ENCODE data around the gene SNX25. TPM values are rescaled to one million over a fixed set of nuclear protein-coding genes. Genes with fewer than 3 reads are reported as not detected.

Gene SNX25
- total and polyA plus RNA-seq, 2 of the 13 experiments (the other 11 are each of a cell fraction or from before 2014, with no cell fraction given) = 23.4 to 23.5 TPM

DNA sequence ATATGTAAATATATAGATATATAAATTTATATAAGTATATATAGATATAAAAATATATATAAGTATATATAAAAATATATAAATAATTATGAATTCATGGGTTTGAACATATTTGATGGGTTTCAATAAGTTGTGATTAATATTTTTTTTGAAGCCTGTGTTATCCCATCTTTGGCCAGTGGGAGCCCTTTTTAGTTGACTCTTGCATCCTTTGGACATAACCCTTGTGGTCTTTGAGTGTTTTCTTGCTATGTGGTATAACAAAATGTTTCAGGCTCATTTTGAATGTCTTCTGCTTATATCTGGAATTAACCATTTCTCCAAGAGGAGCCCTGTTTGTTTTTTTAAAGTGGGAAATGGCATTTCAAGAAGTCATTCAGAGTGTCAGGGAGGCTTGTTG lies 15.2 kb downstream of the SNX25 start:
- in situ Hi-C loops (cut with HindIII; ENCODE audit: extremely low pct_ligation_motif_present, low pct_unique_long_range_greater_than_20kb) = no loop called here
- H3K4me1 ChIP-seq (ENCODE audit: insufficient read depth, low read length) = peaks cover 23% of the 10 kb centered on the region
- H2AFZ ChIP-seq (ENCODE audit: low read length) = no peak overlapping the region
- CTCF ChIA-PET (ENCODE audit: low intra/inter-chr PET ratio, low total read pairs) = no interaction called here
- H3K36me3 ChIP-seq (replicated peaks in 1 of 2; ENCODE audit: control insufficient read depth in 1 of 2, insufficient read depth in 2 of 2, low read length in 2 of 2) = peaks cover 2 to 4% of the 10 kb centered on the region in 2 experiments; a peak in 1 of 5 replicates
- no peak overlapping the region for H3K9ac ChIP-seq (ENCODE audit: insufficient read depth, low read depth, low read length)
- no peak for TF ChIP-seq HMGA1 (CRISPR knock-in tag; conservative IDR thresholded peaks at IDR 0.05)
- no peak for TF ChIP-seq XRCC5 (optimal IDR thresholded peaks at IDR 0.05; ENCODE audit: low read length)
- TF ChIP-seq ZNF772 (CRISPR knock-in tag; IDR thresholded peaks at IDR 0.05) = no peak
- TF ChIP-seq ZNF639 (CRISPR knock-in tag; conservative IDR thresholded peaks at IDR 0.05) = no peak
- TF ChIP-seq ZNF777 (CRISPR knock-in tag; IDR thresholded peaks at IDR 0.05) = no peak
- no peak for TF ChIP-seq MEIS1 (CRISPR knock-in tag; IDR thresholded peaks at IDR 0.05; ENCODE audit: borderline replicate concordance)
- TF ChIP-seq, protein P1, sequence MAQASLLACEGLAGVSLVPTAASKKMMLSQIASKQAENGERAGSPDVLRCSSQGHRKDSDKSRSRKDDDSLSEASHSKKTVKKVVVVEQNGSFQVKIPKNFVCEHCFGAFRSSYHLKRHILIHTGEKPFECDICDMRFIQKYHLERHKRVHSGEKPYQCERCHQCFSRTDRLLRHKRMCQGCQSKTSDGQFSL (CRISPR knock-in tag; IDR thresholded peaks at IDR 0.05) = no peak
- TF ChIP-seq ZNF768 (CRISPR knock-in tag; IDR thresholded peaks at IDR 0.05) = no peak
- TF ChIP-seq, protein P2, sequence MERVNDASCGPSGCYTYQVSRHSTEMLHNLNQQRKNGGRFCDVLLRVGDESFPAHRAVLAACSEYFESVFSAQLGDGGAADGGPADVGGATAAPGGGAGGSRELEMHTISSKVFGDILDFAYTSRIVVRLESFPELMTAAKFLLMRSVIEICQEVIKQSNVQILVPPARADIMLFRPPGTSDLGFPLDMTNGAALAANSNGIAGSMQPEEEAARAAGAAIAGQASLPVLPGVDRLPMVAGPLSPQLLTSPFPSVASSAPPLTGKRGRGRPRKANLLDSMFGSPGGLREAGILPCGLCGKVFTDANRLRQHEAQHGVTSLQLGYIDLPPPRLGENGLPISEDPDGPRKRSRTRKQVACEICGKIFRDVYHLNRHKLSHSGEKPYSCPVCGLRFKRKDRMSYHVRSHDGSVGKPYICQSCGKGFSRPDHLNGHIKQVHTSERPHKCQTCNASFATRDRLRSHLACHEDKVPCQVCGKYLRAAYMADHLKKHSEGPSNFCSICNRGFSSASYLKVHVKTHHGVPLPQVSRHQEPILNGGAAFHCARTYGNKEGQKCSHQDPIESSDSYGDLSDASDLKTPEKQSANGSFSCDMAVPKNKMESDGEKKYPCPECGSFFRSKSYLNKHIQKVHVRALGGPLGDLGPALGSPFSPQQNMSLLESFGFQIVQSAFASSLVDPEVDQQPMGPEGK (CRISPR knock-in tag; IDR thresholded peaks at IDR 0.05) = no peak
- TF ChIP-seq TBX3 (IDR thresholded peaks at IDR 0.05; ENCODE audit: borderline replicate concordance) = no peak
- no peak for TF ChIP-seq RNF2 (conservative IDR thresholded peaks at IDR 0.05; ENCODE audit: low read depth)
- no peak for TF ChIP-seq ZMAT3 (CRISPR knock-in tag; conservative IDR thresholded peaks at IDR 0.05)
- TF ChIP-seq ZNF24 (IDR thresholded peaks at IDR 0.05) = no peak
- TF ChIP-seq FOXC1 (CRISPR knock-in tag; IDR thresholded peaks at IDR 0.05; ENCODE audit: borderline replicate concordance) = no peak
- no peak for TF ChIP-seq ZFYVE20 (CRISPR knock-in tag; IDR thresholded peaks at IDR 0.05; ENCODE audit: borderline replicate concordance, low read depth)
- TF ChIP-seq DMTF1 (CRISPR knock-in tag; IDR thresholded peaks at IDR 0.05) = no peak
- no peak for TF ChIP-seq ELF1 (CRISPR knock-in tag; IDR thresholded peaks at IDR 0.05)
- TF ChIP-seq ZNF503 (CRISPR knock-in tag; IDR thresholded peaks at IDR 0.05) = no peak
- TF ChIP-seq POLR2AphosphoS5 (IDR thresholded peaks at IDR 0.05; ENCODE audit: low read depth, low read length) = no peak
- no peak overlapping the region for H3K4me3 ChIP-seq (replicated peaks in 1 of 3; ENCODE audit: insufficient read depth in 1 of 3, low read depth in 2 of 3, low read length in 3 of 3)
- peaks cover 68% of the 10 kb centered on the region for H3K79me2 ChIP-seq (ENCODE audit: insufficient read depth, low read length)
- H3K4me2 ChIP-seq (ENCODE audit: low read depth, low read length) = no peak overlapping the region
- H3K9me3 ChIP-seq (ENCODE audit: low read length) = no peaks in the 10 kb centered on the region
- POLR2A ChIA-PET = no interaction called here
- ATAC-seq (no peak), FAIRE-seq (no peak), DNase-seq (ENCODE audit: low spot score) (no peak)
- no peak overlapping the region for H3K27ac ChIP-seq (ENCODE audit: extremely low read length, insufficient read depth, low read length)
- no peaks in the 10 kb centered on the region for H3K27me3 ChIP-seq (ENCODE audit: control insufficient read depth in 1 of 2, insufficient read depth in 2 of 2, low read length in 2 of 2)
- intact Hi-C loops (cut with micrococcal nuclease; ENCODE audit: unreplicated experiment) = no loop called here
- no TSS peak for BruUV-seq (replicated peaks)
- H4K20me1 ChIP-seq (ENCODE audit: insufficient read depth, low read length) = peaks cover 26% of the 10 kb centered on the region
